H9 (cell line): Measurements from ENCODE around the gene IRAK1. TPM values are rescaled to one million over a fixed set of nuclear protein-coding genes. Genes with fewer than 3 reads are reported as not detected.

Source experiments
- DNase-seq: peaks from one replicate; pipeline ENCODE4 v3.0.0-alpha.2; 2017
- H2AFZ ChIP-seq: one replicate; pipeline ENCODE4 v1.6.1; 2013; ENCODE audit warnings: mild to moderate bottlenecking, low read length, control low read depth, moderate library complexity
- H2AK5ac ChIP-seq: 2 replicates; pipeline ENCODE4 v1.6.1; 2013; ENCODE audit warnings: low read length, control low read depth, mixed read lengths; ENCODE audit not compliant: insufficient read length
- H2BK120ac ChIP-seq: one replicate; pipeline ENCODE4 v1.6.1; 2013; ENCODE audit warnings: low read depth, mild to moderate bottlenecking, low read length, control low read depth, inconsistent platforms; ENCODE audit not compliant: poor library complexity, severe bottlenecking
- H2BK12ac ChIP-seq: 2 replicates; pipeline ENCODE4 v1.6.1; 2013; ENCODE audit warnings: low read length, control low read depth, mixed read lengths, low read depth; ENCODE audit not compliant: insufficient read length
- H2BK15ac ChIP-seq: 2 replicates; pipeline ENCODE4 v1.6.1; 2013; ENCODE audit warnings: low read depth, low read length, control low read depth
- H2BK20ac ChIP-seq: one replicate; pipeline ENCODE4 v1.6.1; 2013; ENCODE audit warnings: low read depth, mild to moderate bottlenecking, low read length, control low read depth, inconsistent platforms; ENCODE audit not compliant: poor library complexity, severe bottlenecking
- H2BK5ac ChIP-seq: 2 replicates; pipeline ENCODE4 v1.6.1; 2013; ENCODE audit warnings: low read length, control low read depth, mixed read lengths; ENCODE audit not compliant: insufficient read length
- H3K14ac ChIP-seq: 2 replicates; pipeline ENCODE4 v1.6.1; 2013; ENCODE audit warnings: low read length, control low read depth; ENCODE audit not compliant: insufficient read depth
- H3K18ac ChIP-seq: 2 replicates; pipeline ENCODE4 v1.6.1; 2013; ENCODE audit warnings: low read depth, mild to moderate bottlenecking, mixed read lengths, low read length, control low read depth; ENCODE audit not compliant: insufficient read length
- H3K23ac ChIP-seq: 2 replicates; pipeline ENCODE4 v1.6.1; 2013; ENCODE audit warnings: low read length, control low read depth, mixed read lengths, low read depth; ENCODE audit not compliant: insufficient read length
- H3K23me2 ChIP-seq: 2 replicates; pipeline ENCODE4 v1.6.1; 2013; ENCODE audit warnings: low read depth, mild to moderate bottlenecking, mixed read lengths, low read length, control low read depth; ENCODE audit not compliant: insufficient read length, poor library complexity, severe bottlenecking
- H3K27ac ChIP-seq: 2 replicates; pipeline ENCODE4 v1.5.1; 2013; ENCODE audit warnings: low read length, control low read depth, mixed read lengths, low read depth; ENCODE audit not compliant: insufficient read length
- H3K27me3 ChIP-seq: 2 replicates; pipeline ENCODE4 v1.6.1; 2013; ENCODE audit warnings: low read length, control low read depth, inconsistent platforms; ENCODE audit not compliant: insufficient read depth
- H3K4ac ChIP-seq: 2 replicates; pipeline ENCODE4 v1.6.1; 2013; ENCODE audit warnings: low read depth, mild to moderate bottlenecking, control low read depth, inconsistent platforms, low read length, moderate library complexity
- H3K4me1 ChIP-seq: 2 replicates; pipeline ENCODE4 v1.6.1; 2013; ENCODE audit warnings: low read length, control low read depth, inconsistent platforms; ENCODE audit not compliant: insufficient read depth
- H3K4me2 ChIP-seq: 2 replicates; pipeline ENCODE4 v1.6.1; 2013; ENCODE audit warnings: low read length, control low read depth, mixed read lengths; ENCODE audit not compliant: insufficient read length, insufficient read depth
- H3K56ac ChIP-seq: 2 replicates; pipeline ENCODE4 v1.6.1; 2013; ENCODE audit warnings: low read depth, mild to moderate bottlenecking, mixed read lengths, low read length, control low read depth; ENCODE audit not compliant: insufficient read length
- H3K79me1 ChIP-seq: 2 replicates; pipeline ENCODE4 v1.6.1; 2013; ENCODE audit warnings: low read depth, mild to moderate bottlenecking, moderate library complexity, low read length, control low read depth, inconsistent platforms; ENCODE audit not compliant: insufficient read depth, poor library complexity, severe bottlenecking
- H3K79me2 ChIP-seq: 2 replicates; pipeline ENCODE4 v1.6.1; 2013; ENCODE audit warnings: low read length, control low read depth, inconsistent platforms; ENCODE audit not compliant: insufficient read depth
- H3K9ac ChIP-seq: 2 replicates; pipeline ENCODE4 v1.6.1; 2013; ENCODE audit warnings: low read length, control low read depth, mixed read lengths; ENCODE audit not compliant: insufficient read length; ENCODE audit errors: extremely low read depth
- H3K9me3 ChIP-seq: one replicate; pipeline ENCODE4 v1.6.1; 2013; ENCODE audit warnings: low read depth, low read length, inconsistent platforms; ENCODE audit not compliant: control insufficient read depth
- H3T11ph ChIP-seq: one replicate; pipeline ENCODE4 v1.6.1; 2013; ENCODE audit warnings: mild to moderate bottlenecking, low read length, control low read depth, inconsistent platforms
- H4K20me1 ChIP-seq: one replicate; pipeline ENCODE4 v1.6.1; 2013; ENCODE audit not compliant: control insufficient read depth, insufficient read length, insufficient read depth
- H4K5ac ChIP-seq: 2 replicates; pipeline ENCODE4 v1.6.1; 2013; ENCODE audit warnings: low read depth, mild to moderate bottlenecking, mixed read lengths, low read length, control low read depth; ENCODE audit not compliant: insufficient read length
- H4K8ac ChIP-seq: replicated peaks from 2 replicates; pipeline ENCODE4 v1.6.1; 2013; ENCODE audit warnings: low read length, control low read depth, mixed read lengths, low read depth; ENCODE audit not compliant: insufficient read length
- H4K91ac ChIP-seq: 2 replicates; pipeline ENCODE4 v1.6.1; 2013; ENCODE audit warnings: low read depth, mild to moderate bottlenecking, moderate library complexity, mixed read lengths, low read length, control low read depth; ENCODE audit not compliant: insufficient read length
- H3K27ac Mint-ChIP-seq, 3 experiments: 2 replicates in 2 of 3; 3 replicates in 1 of 3; pipeline ENCODE4 v1.8.0; 2020 to 2021; ENCODE audit warnings: mixed read lengths in 3 of 3, mild to moderate bottlenecking in 1 of 3, moderate library complexity in 1 of 3
- H3K27me3 Mint-ChIP-seq: 2 replicates; pipeline ENCODE4 v1.8.0; 2021; ENCODE audit warnings: low read depth, mild to moderate bottlenecking, moderate library complexity, mixed read lengths
- H3K36me3 Mint-ChIP-seq, 3 experiments: 2 replicates in 2 of 3; 3 replicates in 1 of 3; pipeline ENCODE4 v1.8.0; 2020 to 2021; ENCODE audit warnings: low read depth in 3 of 3, mixed read lengths in 3 of 3; ENCODE audit not compliant: insufficient read depth in 1 of 3
- H3K4me1 Mint-ChIP-seq, 2 experiments: 2 replicates each; pipeline ENCODE4 v1.8.0; 2020; ENCODE audit warnings: mixed read lengths in 2 of 2
- H3K4me3 Mint-ChIP-seq, 2 experiments: 2 replicates in 1 of 2; 3 replicates in 1 of 2; pipeline ENCODE4 v1.8.0; 2020 to 2021; ENCODE audit warnings: mild to moderate bottlenecking in 2 of 2, mixed read lengths in 2 of 2, moderate library complexity in 1 of 2
- H3K9me3 Mint-ChIP-seq, 2 experiments: 2 replicates in 1 of 2; 3 replicates in 1 of 2; pipeline ENCODE4 v1.8.0; 2020; ENCODE audit warnings: mild to moderate bottlenecking in 2 of 2, mixed read lengths in 2 of 2, moderate library complexity in 1 of 2
- WGBS: extraction: QIAGEN DNeasy Blood & Tissue Kit; methylation state at CpG from one replicate; pipeline ENCODE4 v1.1.7; 2013; ENCODE audit warnings: missing lambda C conversion rate, low lambda C conversion rate, mixed read lengths; ENCODE audit not compliant: insufficient read length; ENCODE audit errors: extremely low coverage; 5-methylcytosine and 5-hydroxymethylcytosine counted together
- total RNA-seq: library from RNA; stranded (reverse); gene quantifications from 2 replicates; pipeline ENCODE4 v1.2.1, GENCODE V29; 2021
- TF ChIP-seq, protein P1 (sequence below): fragments of 200-600 bp; sonication (generic); conservative IDR thresholded peaks from 3 replicates; pipeline ENCODE4 v1.8.0; 2021; ENCODE audit warnings: antibody characterized with exemption, mild to moderate bottlenecking

Gene IRAK1
- total RNA-seq, 1 experiment from 2014 or later, result 98.4 TPM

DNA sequence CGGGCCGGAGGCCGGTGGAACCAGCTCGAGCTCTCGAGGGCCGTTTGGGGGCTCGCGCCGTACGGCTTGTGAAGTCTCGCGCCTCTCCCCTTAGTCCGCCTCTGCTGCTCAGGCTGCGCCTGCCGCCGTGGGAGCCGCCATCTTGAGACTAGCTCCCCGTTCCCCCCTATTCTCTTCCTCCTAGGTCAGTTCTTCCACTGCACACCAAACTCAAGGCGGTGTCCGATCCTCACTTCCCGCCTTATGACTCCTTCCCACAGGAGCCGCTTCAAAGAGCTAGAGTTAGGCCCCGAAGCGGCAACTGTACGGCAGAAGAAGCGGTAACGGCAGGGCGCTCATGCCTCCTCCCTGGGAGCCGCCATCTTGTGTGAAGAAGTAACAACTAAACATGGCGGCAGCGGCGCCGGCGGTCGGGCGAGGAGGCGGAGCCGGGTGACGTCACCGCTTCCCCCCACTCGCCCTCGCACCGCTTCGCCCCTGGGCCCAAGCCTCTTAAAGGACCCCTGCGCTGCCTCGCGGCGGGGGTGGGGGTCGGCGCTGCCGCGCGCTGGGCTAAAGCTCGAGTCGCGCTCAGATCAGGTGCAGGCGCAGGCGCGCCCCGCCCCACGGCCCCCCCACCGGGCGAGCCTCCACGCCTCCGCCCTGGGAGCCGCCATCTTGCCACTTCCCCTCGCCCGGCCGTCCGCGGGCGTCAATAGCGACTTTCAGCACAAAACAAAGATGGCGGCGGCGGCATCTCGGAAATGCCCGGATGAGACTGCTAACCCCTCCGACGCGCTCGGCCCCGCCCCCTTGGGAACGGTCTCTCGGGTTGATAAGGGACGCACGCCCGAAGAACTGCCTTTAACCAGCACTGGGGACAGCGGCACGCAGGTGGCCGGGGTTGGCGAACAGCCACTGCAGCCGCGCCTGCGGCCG, 48.0 kb downstream of the IRAK1 start, which contains the start of gene HCFC1:
Gene HCFC1, minus strand, starts transcription at position 369 of the 918 bp plus-strand sequence. CDS start 978 bp downstream, outside the sequence.
- Histone ChIP-seq H3K4me1 (peaks cover 4% of the 10 kb centered on the region; the same call in 1 of the 2 replicates), H2BK5ac (peak within 1 kb of the TSS; percentile 94), H2BK12ac (peak within 1 kb of the TSS; percentile 41), H3K56ac (peak within 1 kb of the TSS; percentile 83), H3K14ac (peak within 1 kb of the TSS; percentile 100), H3K27ac (peak within 1 kb of the TSS; percentile 94), H3K4me2 (peak within 1 kb of the TSS; percentile 80), H3K23me2 (peaks cover 18% of the 10 kb centered on the region), H3K9me3 (no peaks in the 10 kb centered on the region), H2BK120ac (peak within 1 kb of the TSS; percentile 98), H4K91ac (peak within 1 kb of the TSS; percentile 81), H4K8ac (no peak within 1 kb of the TSS), H3K23ac (no peak within 1 kb of the TSS), H2BK15ac (no peak within 1 kb of the TSS; the same call in 1 of the 2 replicates), H4K20me1 (no peaks in the 10 kb centered on the region), H2AFZ (no peak within 1 kb of the TSS), H3K27me3 (no peaks in the 10 kb centered on the region), H4K5ac (peak within 1 kb of the TSS; percentile 88), H3K9ac (peak within 1 kb of the TSS; percentile 99), H2AK5ac (no peak within 1 kb of the TSS), H3T11ph (no peak within 1 kb of the TSS), H2BK20ac (no peak within 1 kb of the TSS), H3K4ac (peak within 1 kb of the TSS; percentile 88; the same call in 1 of the 2 replicates), H3K79me1 (no peaks in the 10 kb centered on the region), H3K18ac (peak within 1 kb of the TSS; percentile 100), H3K79me2 (peaks cover 30% of the 10 kb centered on the region; the same call in 1 of the 2 replicates)
- Mint-ChIP-seq H3K27ac (peak within 1 kb of the TSS; percentile 100), H3K4me3 (peak within 1 kb of the TSS; percentile 100), H3K9me3 (peaks cover 4 to 6% of the 10 kb centered on the region in 2 experiments; a peak in 3 of 5 replicates), H3K27me3 (no peaks in the 10 kb centered on the region), H3K4me1 (peaks cover 33 to 45% of the 10 kb centered on the region in 2 experiments), H3K36me3 (peaks cover 8 to 22% (median 11%) of the 10 kb centered on the region in 3 experiments)
- peak; percentile 86 for DNase-seq
- TF ChIP-seq, protein P1, sequence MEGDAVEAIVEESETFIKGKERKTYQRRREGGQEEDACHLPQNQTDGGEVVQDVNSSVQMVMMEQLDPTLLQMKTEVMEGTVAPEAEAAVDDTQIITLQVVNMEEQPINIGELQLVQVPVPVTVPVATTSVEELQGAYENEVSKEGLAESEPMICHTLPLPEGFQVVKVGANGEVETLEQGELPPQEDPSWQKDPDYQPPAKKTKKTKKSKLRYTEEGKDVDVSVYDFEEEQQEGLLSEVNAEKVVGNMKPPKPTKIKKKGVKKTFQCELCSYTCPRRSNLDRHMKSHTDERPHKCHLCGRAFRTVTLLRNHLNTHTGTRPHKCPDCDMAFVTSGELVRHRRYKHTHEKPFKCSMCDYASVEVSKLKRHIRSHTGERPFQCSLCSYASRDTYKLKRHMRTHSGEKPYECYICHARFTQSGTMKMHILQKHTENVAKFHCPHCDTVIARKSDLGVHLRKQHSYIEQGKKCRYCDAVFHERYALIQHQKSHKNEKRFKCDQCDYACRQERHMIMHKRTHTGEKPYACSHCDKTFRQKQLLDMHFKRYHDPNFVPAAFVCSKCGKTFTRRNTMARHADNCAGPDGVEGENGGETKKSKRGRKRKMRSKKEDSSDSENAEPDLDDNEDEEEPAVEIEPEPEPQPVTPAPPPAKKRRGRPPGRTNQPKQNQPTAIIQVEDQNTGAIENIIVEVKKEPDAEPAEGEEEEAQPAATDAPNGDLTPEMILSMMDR, result no peak
- no CpG with 5 or more reads among the region's 96 CpGs for WGBS
